Measurements from ENCODE around the gene MGMT. TPM values are rescaled to one million over a fixed set of nuclear protein-coding genes. Genes with fewer than 3 reads are reported as not detected.

The MGMT gene
- total and polyA plus RNA-seq, 2 experiments from 2014 or later = 19.3 to 21.9 TPM

GRCh38 chr10:129514568-129515451, 47.8 kb downstream of the MGMT start:
- H3F3A ChIP-seq (replicated peaks; ENCODE audit: low read depth) = no peaks in the 10 kb centered on the region
- peaks cover 4% of the 10 kb centered on the region; the same call in 1 of the 2 replicates for H3K79me2 ChIP-seq (replicated peaks; ENCODE audit: insufficient read depth)
- no peaks in the 10 kb centered on the region for H4K20me1 ChIP-seq (replicated peaks; ENCODE audit: insufficient read depth)
- no peak for TF ChIP-seq CREB1 (CRISPR knock-in tag; IDR thresholded peaks at IDR 0.05; ENCODE audit: low read depth)
- TF ChIP-seq POLR2AphosphoS5 (IDR thresholded peaks at IDR 0.05; ENCODE audit: low read depth) = no peak
- TF ChIP-seq JUNB (IDR thresholded peaks at IDR 0.05; ENCODE audit: unreplicated experiment) = no peak
- TF ChIP-seq NANOG (IDR thresholded peaks at IDR 0.05; ENCODE audit: borderline replicate concordance) = no peak
- no peak for TF ChIP-seq EZH2phosphoT487 (IDR thresholded peaks at IDR 0.05; ENCODE audit: unreplicated experiment)
- TF ChIP-seq ZNF331 (CRISPR knock-in tag; IDR thresholded peaks at IDR 0.05; ENCODE audit: low read depth) = no peak
- TF ChIP-seq ZNF114 (CRISPR knock-in tag; IDR thresholded peaks at IDR 0.05) = no peak
- TF ChIP-seq STAT1 (IDR thresholded peaks at IDR 0.05; ENCODE audit: unreplicated experiment) = no peak
- TF ChIP-seq ZNF462 (CRISPR knock-in tag; IDR thresholded peaks at IDR 0.05) = no peak
- no peak for TF ChIP-seq REST (IDR thresholded peaks at IDR 0.05; ENCODE audit: unreplicated experiment)
- no peak for TF ChIP-seq ETS1 (IDR thresholded peaks at IDR 0.05)
- no peak overlapping the region for H3K4me3 Mint-ChIP-seq
- no peak overlapping the region for H3K27ac ChIP-seq (ENCODE audit: low read depth)
- H3K4me2 ChIP-seq = no peak overlapping the region
- no peak overlapping the region for H3K4me3 ChIP-seq
- no peaks in the 10 kb centered on the region; the same call in 1 of the 2 replicates for H3K4me1 ChIP-seq (ENCODE audit: insufficient read depth)
- H3K27me3 ChIP-seq (ENCODE audit: insufficient read depth) = no peaks in the 10 kb centered on the region
- peaks cover 19% of the 10 kb centered on the region; the same call in 2 of the 3 replicates for H3K36me3 Mint-ChIP-seq (ENCODE audit: low read depth)
- peaks cover 18% of the 10 kb centered on the region for H3K27me3 Mint-ChIP-seq (ENCODE audit: insufficient read depth, low read depth, poor library complexity)
- ATAC-seq (no peak), DNase-seq (ENCODE audit: low spot score) (no peak)
- no peak overlapping the region for H3K27ac Mint-ChIP-seq
- no peaks in the 10 kb centered on the region for H3K9me2 ChIP-seq (ENCODE audit: insufficient read depth)
- H3K36me3 ChIP-seq (ENCODE audit: insufficient read depth) = no peaks in the 10 kb centered on the region
- H2AFZ ChIP-seq = no peak overlapping the region
- peaks cover 29% of the 10 kb centered on the region for H3K9me3 Mint-ChIP-seq
- peaks cover 5% of the 10 kb centered on the region; the same call in 2 of the 3 replicates for H3K4me1 Mint-ChIP-seq
